RWPE2 (cell line): ENCODE data around the gene PRR30.
"Not testable (repeated sequence)": the region's sequence is repeated elsewhere in the genome, so short reads cannot be mapped to it uniquely, and the experiment has no call there.

Experiments
- ATAC-seq: fragments of 200-7000 bp; cut with Tn5 transposase; 3 replicates; pipeline ENCODE4 v1.9.1; 2021; ENCODE audit warnings: low read depth
- DNase-seq: peaks from one replicate; pipeline ENCODE4 v3.0.0-alpha.2; 2020; ENCODE audit warnings: low spot score
- H3K27ac ChIP-seq: fragments of 450-650 bp; 2 replicates; pipeline ENCODE4 v1.5.1; 2017; ENCODE audit warnings: mild to moderate bottlenecking; ENCODE audit not compliant: poor library complexity, severe bottlenecking
- H3K27me3 ChIP-seq: fragments of 250-450 bp; sonication (Bioruptor Pico); 2 replicates; pipeline ENCODE4 v1.5.1; 2021; ENCODE audit warnings: mild to moderate bottlenecking, moderate library complexity; ENCODE audit not compliant: insufficient read depth, poor library complexity, severe bottlenecking
- H3K36me3 ChIP-seq: fragments of 250-450 bp; sonication (Bioruptor Pico); 2 replicates; pipeline ENCODE4 v1.5.1; 2020; ENCODE audit warnings: low read depth, mild to moderate bottlenecking, moderate library complexity
- H3K4me1 ChIP-seq: fragments of 250-450 bp; sonication (Bioruptor Pico); 2 replicates; pipeline ENCODE4 v1.5.1; 2021; ENCODE audit warnings: mild to moderate bottlenecking, moderate library complexity; ENCODE audit not compliant: insufficient read depth, poor library complexity, severe bottlenecking
- H3K4me3 ChIP-seq: fragments of 250-450 bp; sonication (Bioruptor Pico); 2 replicates; pipeline ENCODE4 v1.5.1; 2021; ENCODE audit warnings: mild to moderate bottlenecking, moderate library complexity; ENCODE audit not compliant: severe bottlenecking
- H3K9me3 ChIP-seq: fragments of 250-450 bp; sonication (Bioruptor Pico); 2 replicates; pipeline ENCODE4 v1.5.1; 2021; ENCODE audit warnings: mild to moderate bottlenecking, moderate library complexity; ENCODE audit not compliant: severe bottlenecking
- CTCF ChIP-seq: fragments of 450-650 bp; IDR thresholded peaks from one replicate; pipeline ENCODE4 v1.5.1; 2017; ENCODE audit warnings: mild to moderate bottlenecking, moderate library complexity; ENCODE audit not compliant: poor library complexity, severe bottlenecking

The PRR30 gene

GRCh38 chr2:27179344-27180000, 40.3 kb upstream of the PRR30 start:
- peaks cover 6% of the 10 kb centered on the region for H3K27me3 ChIP-seq
- DNase-seq (no peak), ATAC-seq (no peak)
- H3K4me3 ChIP-seq = no peak overlapping the region
- H3K9me3 ChIP-seq = no peaks in the 10 kb centered on the region
- no peaks in the 10 kb centered on the region for H3K4me1 ChIP-seq
- no peaks in the 10 kb centered on the region for H3K36me3 ChIP-seq
- TF ChIP-seq CTCF = no peak
- no peak overlapping the region for H3K27ac ChIP-seq

GRCh38 chr2:27178469-27178868, 39.3 kb upstream of the PRR30 start:
- Histone ChIP-seq H3K9me3 (no peaks in the 10 kb centered on the region), H3K4me1 (no peaks in the 10 kb centered on the region), H3K4me3 (no peak overlapping the region), H3K36me3 (no peaks in the 10 kb centered on the region), H3K27ac (no peak overlapping the region), H3K27me3 (peaks cover 16% of the 10 kb centered on the region)
- no peak for TF ChIP-seq CTCF
- DNase-seq (no peak), ATAC-seq (no peak)

GRCh38 chr2:27177441-27178351, 38.5 kb upstream of the PRR30 start:
- no peak for TF ChIP-seq CTCF
- no peak for DNase-seq
- Histone ChIP-seq H3K36me3 (no peaks in the 10 kb centered on the region), H3K4me1 (no peaks in the 10 kb centered on the region), H3K9me3 (no peaks in the 10 kb centered on the region), H3K27ac (no peak overlapping the region), H3K4me3 (no peak overlapping the region), H3K27me3 (peaks cover 20% of the 10 kb centered on the region)
- ATAC-seq = no peak

GRCh38 chr2:27175781-27176180, 36.6 kb upstream of the PRR30 start:
- not testable (repeated sequence) for DNase-seq, H3K36me3 ChIP-seq, H3K27ac ChIP-seq, H3K4me1 ChIP-seq, H3K9me3 ChIP-seq, H3K4me3 ChIP-seq, ATAC-seq
- H3K27me3 ChIP-seq = peaks cover 30% of the 10 kb centered on the region

- no peak for DNase-seq
- peaks cover 30% of the 10 kb centered on the region for H3K27me3 ChIP-seq
Observed at GRCh38 chr2:27175330-27175729, 36.1 kb upstream of the PRR30 start.

More at GRCh38 chr2:27175330-27175729, 36.1 kb upstream of the PRR30 start:
- Histone ChIP-seq H3K36me3 (no peaks in the 10 kb centered on the region), H3K4me1 (no peaks in the 10 kb centered on the region), H3K27ac (no peak overlapping the region), H3K4me3 (no peak overlapping the region), H3K9me3 (no peaks in the 10 kb centered on the region)
- TF ChIP-seq CTCF = no peak
- ATAC-seq = no peak
